COLO829 (cell line): Measurements from ENCODE around the gene SIN3B.

ENCODE experiments used
- DNase-seq: peaks from one replicate; pipeline ENCODE4 v3.0.0; 2012; ENCODE audit warnings: low spot score

Gene SIN3B

DNA sequence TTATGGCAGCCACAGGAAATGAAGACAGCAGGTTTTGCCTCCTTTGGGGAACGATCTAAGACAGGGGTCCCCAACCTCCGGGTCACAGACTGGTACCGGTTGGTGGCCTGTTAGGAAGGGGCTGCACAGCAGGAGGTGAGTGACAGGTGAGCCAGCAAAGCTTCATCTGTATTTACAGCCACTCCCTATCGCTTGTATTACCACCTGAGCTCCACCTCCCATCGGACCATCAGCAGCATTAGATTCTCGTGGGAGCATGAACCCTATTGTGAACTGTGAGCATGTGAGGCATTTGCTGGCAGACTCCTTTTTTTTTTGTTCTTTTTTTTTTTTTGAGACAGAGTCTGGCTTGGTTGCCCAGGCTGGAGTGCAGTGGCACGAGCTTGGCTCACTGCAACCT is 81.8 kb downstream of the SIN3B start:
- DNase-seq, result no peak

- DNase-seq, result no peak
Measured at GRCh38 chr19:16912780-16913179, 83.6 kb downstream of the SIN3B start.

- DNase-seq, result no peak
Measured at GRCh38 chr19:16914421-16914820, 85.2 kb downstream of the SIN3B start.

GRCh38 chr19:16915135-16915534 is 85.9 kb downstream of the SIN3B start:
- DNase-seq, result no peak

GRCh38 chr19:16915734-16916133 is 86.5 kb downstream of the SIN3B start:
- DNase-seq, result no peak

DNA sequence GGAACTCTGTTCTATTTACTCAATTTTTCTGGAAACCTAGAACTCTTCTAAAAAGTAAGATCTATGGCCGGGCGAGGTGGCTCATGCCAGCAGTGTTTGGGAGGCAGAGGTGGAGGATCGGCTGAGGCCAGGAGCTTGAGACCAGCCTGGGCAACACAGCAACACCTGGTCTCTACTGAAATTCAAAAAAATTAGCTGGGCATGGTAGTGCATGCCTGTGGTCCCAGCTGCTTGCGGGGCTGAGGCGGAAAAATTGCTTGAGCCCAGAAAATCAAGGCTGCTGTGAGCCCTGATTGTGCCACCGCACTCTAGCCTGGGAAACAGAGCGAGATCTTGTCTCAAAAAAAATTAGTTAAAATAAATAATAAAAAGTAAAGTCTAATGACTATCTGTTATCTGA is 88.2 kb downstream of the SIN3B start:
- DNase-seq, result no peak

DNA sequence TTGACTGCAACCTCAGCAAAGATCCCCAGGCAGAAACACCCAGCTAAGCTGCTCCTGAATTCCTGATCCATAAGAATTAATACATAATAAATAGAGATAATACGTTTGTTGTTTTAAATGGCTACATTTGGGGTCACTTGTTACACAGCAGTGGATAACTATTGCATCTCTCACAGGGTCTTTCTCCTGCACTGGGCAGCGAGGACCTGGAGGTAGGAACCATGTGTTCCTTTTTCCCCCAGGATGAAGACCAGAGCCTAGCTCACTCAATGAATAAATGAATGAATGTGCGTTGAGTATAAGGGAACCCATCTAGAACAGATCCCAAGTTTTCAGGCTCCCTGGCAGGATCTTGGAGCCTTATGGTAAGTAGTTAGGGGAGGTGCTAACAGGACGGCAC is 90.3 kb downstream of the SIN3B start:
- DNase-seq, result no peak

DNA sequence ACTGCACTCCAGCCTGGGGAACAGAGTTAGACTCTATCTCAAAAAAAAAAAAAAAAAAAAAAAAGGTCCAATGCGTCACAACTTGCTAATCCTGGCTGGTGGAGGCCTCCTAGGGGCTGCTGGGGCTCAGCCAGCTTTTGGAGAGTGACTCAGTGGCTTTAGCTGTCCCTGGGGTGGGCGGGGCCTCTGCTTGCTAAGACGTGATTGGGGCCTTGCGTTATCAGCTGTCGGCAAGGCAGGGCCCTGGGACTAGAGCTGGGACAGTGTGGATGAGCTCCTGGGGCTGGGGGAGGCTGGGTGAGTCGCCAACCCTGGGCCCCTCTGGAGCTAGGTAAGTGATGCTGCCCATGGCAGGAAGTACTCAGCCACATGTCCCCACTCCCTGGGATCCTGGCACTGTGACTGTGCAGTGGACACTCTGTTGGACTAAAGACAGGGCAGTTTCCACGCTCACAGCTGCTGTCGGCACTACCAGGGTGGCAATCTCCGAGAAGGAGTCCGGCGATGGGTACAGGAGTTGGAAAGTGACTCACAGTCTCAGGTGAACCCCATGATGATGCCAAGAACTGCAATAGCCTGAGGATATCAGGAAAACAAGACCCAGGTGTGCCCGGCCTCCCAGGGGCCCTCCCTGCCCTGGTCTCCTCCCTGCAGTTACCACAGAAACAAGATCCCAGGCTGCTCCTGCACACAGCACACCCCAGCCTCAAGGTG is 91.8 kb downstream of the SIN3B start:
- DNase-seq, result no peak

DNA sequence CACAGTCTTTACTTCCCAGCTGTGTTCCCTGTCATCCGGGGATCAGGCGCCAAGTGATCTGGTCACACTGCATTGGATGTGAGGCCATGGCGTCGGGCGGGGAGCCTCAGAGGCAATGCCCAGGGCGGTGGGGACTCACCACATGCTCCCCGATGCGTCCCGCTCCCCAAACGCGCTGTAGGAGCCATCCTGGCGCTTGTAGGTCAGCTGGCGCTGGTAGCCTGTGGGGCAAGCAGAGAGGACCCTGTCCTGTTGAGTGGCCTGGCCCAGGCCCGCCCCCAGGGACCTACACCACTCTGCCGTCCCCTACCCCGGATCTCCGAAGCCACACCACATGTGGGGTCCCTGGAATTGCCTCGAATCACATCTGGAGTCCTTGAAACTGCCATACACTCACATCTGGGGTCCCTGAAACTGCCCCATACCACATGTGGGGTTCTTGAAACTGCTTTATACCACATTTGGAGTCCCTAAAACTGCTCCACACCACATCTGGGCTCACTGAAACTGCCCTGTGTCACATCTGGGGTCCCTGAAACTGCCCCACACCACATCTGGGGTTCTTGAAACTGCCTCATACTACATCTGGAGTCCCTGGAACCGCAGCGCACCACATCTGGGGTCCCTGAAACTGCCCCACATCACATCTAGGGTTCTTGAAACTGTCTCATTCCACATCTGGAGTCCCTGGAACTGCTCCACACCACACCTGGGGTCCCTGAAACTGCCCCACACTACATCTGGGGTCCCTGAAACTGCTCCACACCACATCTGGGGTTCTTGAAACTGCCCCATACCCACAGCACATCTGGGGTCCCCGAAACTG is 92.8 kb downstream of the SIN3B start:
- no peak for DNase-seq

DNA sequence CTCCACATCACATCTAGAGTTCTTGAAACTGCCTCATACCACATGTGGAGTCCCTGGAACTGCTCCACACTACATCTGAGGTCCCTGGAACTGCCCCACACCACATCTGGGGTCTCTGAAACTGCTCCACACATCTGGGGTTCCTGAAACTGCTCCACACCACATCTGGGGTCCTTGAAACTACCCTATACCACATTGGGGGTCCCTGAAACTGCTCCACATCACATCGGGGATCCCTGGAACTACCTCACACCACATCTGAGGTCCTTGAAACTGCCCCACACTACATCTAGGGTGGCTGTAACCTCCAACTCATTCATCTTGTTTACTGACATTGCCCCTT is 93.4 kb downstream of the SIN3B start:
- no peak for DNase-seq

- no peak for DNase-seq
Measured at GRCh38 chr19:16922949-16923348, 93.8 kb downstream of the SIN3B start.

- DNase-seq, result no peak
Measured at GRCh38 chr19:16927883-16928282, 98.7 kb downstream of the SIN3B start.

GRCh38 chr19:16928351-16928750 is 99.2 kb downstream of the SIN3B start:
- DNase-seq, result no peak

- DNase-seq, result no peak
Measured at GRCh38 chr19:16928916-16929315, 99.7 kb downstream of the SIN3B start.
